PC-9 (cell line): ENCODE measurements around the gene ZNF365.

Experiments
- EZH2 ChIP-seq: fragments of 200-600 bp; sonication (generic); IDR thresholded peaks from 2 replicates; pipeline ENCODE4 v1.8.0; 2017; ENCODE audit warnings: antibody characterized with exemption, low read depth
- TF ChIP-seq, protein P1 (sequence below): fragments of 200-600 bp; sonication (generic); conservative IDR thresholded peaks from 2 replicates; pipeline ENCODE4 v1.6.1; 2017; ENCODE audit warnings: mixed run types, antibody characterized with exemption, mild to moderate bottlenecking, moderate library complexity

- TF ChIP-seq, protein P1, sequence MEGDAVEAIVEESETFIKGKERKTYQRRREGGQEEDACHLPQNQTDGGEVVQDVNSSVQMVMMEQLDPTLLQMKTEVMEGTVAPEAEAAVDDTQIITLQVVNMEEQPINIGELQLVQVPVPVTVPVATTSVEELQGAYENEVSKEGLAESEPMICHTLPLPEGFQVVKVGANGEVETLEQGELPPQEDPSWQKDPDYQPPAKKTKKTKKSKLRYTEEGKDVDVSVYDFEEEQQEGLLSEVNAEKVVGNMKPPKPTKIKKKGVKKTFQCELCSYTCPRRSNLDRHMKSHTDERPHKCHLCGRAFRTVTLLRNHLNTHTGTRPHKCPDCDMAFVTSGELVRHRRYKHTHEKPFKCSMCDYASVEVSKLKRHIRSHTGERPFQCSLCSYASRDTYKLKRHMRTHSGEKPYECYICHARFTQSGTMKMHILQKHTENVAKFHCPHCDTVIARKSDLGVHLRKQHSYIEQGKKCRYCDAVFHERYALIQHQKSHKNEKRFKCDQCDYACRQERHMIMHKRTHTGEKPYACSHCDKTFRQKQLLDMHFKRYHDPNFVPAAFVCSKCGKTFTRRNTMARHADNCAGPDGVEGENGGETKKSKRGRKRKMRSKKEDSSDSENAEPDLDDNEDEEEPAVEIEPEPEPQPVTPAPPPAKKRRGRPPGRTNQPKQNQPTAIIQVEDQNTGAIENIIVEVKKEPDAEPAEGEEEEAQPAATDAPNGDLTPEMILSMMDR: no peak
- no peak for TF ChIP-seq EZH2
Measured at GRCh38 chr10:62433901-62434300, 59.7 kb downstream of the ZNF365 start.
